Erythroblast (primary cell): ENCODE measurements around the gene GALNT18.

Experiments
- DNase-seq, 2 experiments: peaks; one replicate each; lab custom pipeline; 2025; lab: John Stamatoyannopoulos, UW
- GATA1 ChIP-seq: IDR thresholded peaks from 2 replicates; pipeline ENCODE4 v1.6.1; 2011; ENCODE audit warnings: low read depth, mild to moderate bottlenecking, control low read depth, low read length, moderate library complexity
- POLR2A ChIP-seq: IDR thresholded peaks from 2 replicates; pipeline ENCODE4 v1.6.1; 2011; ENCODE audit warnings: mild to moderate bottlenecking, low read length

The GALNT18 gene

GRCh38 chr11:11382858-11383532 is 238.8 kb downstream of the GALNT18 start:
- no peak for DNase-seq
- TF ChIP-seq POLR2A (no peak), GATA1 (no peak)

GRCh38 chr11:11381471-11382105 is 240.2 kb downstream of the GALNT18 start:
- no peak for TF ChIP-seq POLR2A

GRCh38 chr11:11380883-11381282 is 240.9 kb downstream of the GALNT18 start:
- DNase-seq, result no peak
- TF ChIP-seq GATA1 (no peak), POLR2A (no peak)

More at GRCh38 chr11:11381471-11382105, 240.2 kb downstream of the GALNT18 start:
- DNase-seq, result no peak

GRCh38 chr11:11380340-11380739 is 241.5 kb downstream of the GALNT18 start:
- DNase-seq, result no peak
- TF ChIP-seq POLR2A, result no peak
- TF ChIP-seq GATA1, result no peak

GRCh38 chr11:11379661-11380060 is 242.1 kb downstream of the GALNT18 start:
- no peak for DNase-seq
- TF ChIP-seq POLR2A (no peak), GATA1 (no peak)

- no peak for DNase-seq
- TF ChIP-seq POLR2A (no peak), GATA1 (no peak)
These were observed 243.4 kb downstream of the GALNT18 start for GRCh38 chr11:11378184-11378940.

- DNase-seq, result no peak
- TF ChIP-seq POLR2A (no peak), GATA1 (no peak)
These were observed 247.3 kb downstream of the GALNT18 start for GRCh38 chr11:11374358-11375148.

GRCh38 chr11:11373934-11374333 is 247.9 kb downstream of the GALNT18 start:
- TF ChIP-seq POLR2A, result no peak
- TF ChIP-seq GATA1, result no peak
- no peak for DNase-seq

- no peak for TF ChIP-seq GATA1
- no peak for TF ChIP-seq POLR2A
These were observed 249.3 kb downstream of the GALNT18 start for GRCh38 chr11:11372461-11372860.

GRCh38 chr11:11370962-11371303 is 250.9 kb downstream of the GALNT18 start:
- TF ChIP-seq POLR2A (no peak), GATA1 (no peak)
- no peak for DNase-seq

More at GRCh38 chr11:11372461-11372860, 249.3 kb downstream of the GALNT18 start:
- no peak for DNase-seq

GRCh38 chr11:11370255-11370961 is 251.4 kb downstream of the GALNT18 start:
- TF ChIP-seq GATA1 (no peak), POLR2A (no peak)
- DNase-seq, result no peak

GRCh38 chr11:11366793-11367192 is 255.0 kb downstream of the GALNT18 start:
- no peak for DNase-seq
- no peak for TF ChIP-seq POLR2A
- no peak for TF ChIP-seq GATA1

GRCh38 chr11:11363674-11364073 is 258.1 kb downstream of the GALNT18 start:
- TF ChIP-seq GATA1 (no peak), POLR2A (no peak)
- DNase-seq, result no peak
